Endothelial cell of umbilical vein (primary cell): ENCODE measurements around the gene OGG1. TPM values are rescaled to one million over a fixed set of nuclear protein-coding genes. Genes with fewer than 3 reads are reported as not detected.

ENCODE experiments used
- BruUV-seq: library from RNA; stranded (reverse); fragments of 400-500 nt; replicated peaks from 2 replicates; lab custom pipeline; 2021; lab: Mats Ljungman, UMichigan
- CTCF ChIA-PET: fragments of 300-600, 350-600 bp; sonication (Branson Sonifier 250); formaldehyde crosslinking; loops from one replicate; lab custom pipeline; 2021; ENCODE audit warnings: antibody characterized with exemption, inconsistent platforms; lab: Charles Lee
- POLR2A ChIA-PET: fragments of 300-600, 350-600 bp; sonication (Branson Sonifier 250); formaldehyde crosslinking; loops from one replicate; lab custom pipeline; 2021; ENCODE audit warnings: antibody characterized with exemption, inconsistent platforms; lab: Charles Lee
- DNase-seq: peaks from one replicate; pipeline ENCODE4 v3.0.0-alpha.2; 2011; ENCODE audit warnings: low read depth, low spot score
- FAIRE-seq: peaks from 2 replicates; lab custom pipeline; 2011; peaks lifted over from hg19 to GRCh38; lab: Jason Lieb, UNC
- H2AFZ ChIP-seq: 2 replicates; pipeline ENCODE4 v1.6.0; 2012; ENCODE audit warnings: low read depth, low read length, control low read depth, inconsistent platforms
- H3K27ac ChIP-seq: 2 replicates; pipeline ENCODE4 v1.5.1; 2011; ENCODE audit warnings: low read depth, mild to moderate bottlenecking, control low read depth, low read length, moderate library complexity; ENCODE audit not compliant: insufficient read depth
- H3K27me3 ChIP-seq, 2 experiments: 2 replicates each; pipeline versions ENCODE4 v1.6.0 to v1.6.1; 2011; ENCODE audit warnings: low read length in 2 of 2, mixed read lengths in 1 of 2; ENCODE audit not compliant: control insufficient read depth in 2 of 2, insufficient read depth in 2 of 2
- H3K36me3 ChIP-seq, 2 experiments: 2 replicates in 1 of 2; 3 replicates in 1 of 2; pipeline ENCODE4 v1.5.1; 2011; ENCODE audit warnings: low read length in 2 of 2, mild to moderate bottlenecking in 1 of 2, moderate library complexity in 1 of 2; ENCODE audit not compliant: control insufficient read depth in 2 of 2, insufficient read depth in 2 of 2; ENCODE audit errors: extremely low read depth in 1 of 2
- H3K4me1 ChIP-seq: 3 replicates; pipeline ENCODE4 v1.5.1; 2011; ENCODE audit warnings: mild to moderate bottlenecking, low read length; ENCODE audit not compliant: control insufficient read depth, insufficient read depth; ENCODE audit errors: extremely low read depth
- H3K4me2 ChIP-seq: 2 replicates; pipeline ENCODE4 v1.6.1; 2011; ENCODE audit warnings: low read length, control low read depth, mixed read lengths; ENCODE audit not compliant: insufficient read depth
- H3K4me3 ChIP-seq, 3 experiments: fragments of 200-600 bp in 1 of 3; sonication (generic), shearing (Covaris generic) in 1 of 3; replicated peaks in 1 of 3; 2 replicates each; pipeline ENCODE4 v1.5.1; 2011 to 2016; ENCODE audit warnings: control low read depth in 3 of 3, low read length in 3 of 3, mild to moderate bottlenecking in 2 of 3, inconsistent platforms in 1 of 3, low read depth in 1 of 3, moderate library complexity in 1 of 3; ENCODE audit not compliant: insufficient read depth in 1 of 3
- H3K79me2 ChIP-seq: 2 replicates; pipeline ENCODE4 v1.6.0; 2012; ENCODE audit warnings: low read length, inconsistent platforms; ENCODE audit not compliant: control insufficient read depth, insufficient read depth
- H3K9ac ChIP-seq: replicated peaks from 2 replicates; pipeline ENCODE3; 2011; ENCODE audit warnings: low read length, control low read depth; ENCODE audit not compliant: insufficient read depth; ENCODE audit errors: extremely low read depth
- H3K9me1 ChIP-seq: replicated peaks from 3 replicates; pipeline ENCODE4 v1.6.0; 2011; ENCODE audit warnings: mild to moderate bottlenecking, low read length; ENCODE audit not compliant: control insufficient read depth, insufficient read depth; ENCODE audit errors: extremely low read depth
- H3K9me3 ChIP-seq: replicated peaks from 2 replicates; pipeline ENCODE4 v1.5.1; 2012; ENCODE audit warnings: low read length, inconsistent platforms; ENCODE audit not compliant: control insufficient read depth, insufficient read depth
- H4K20me1 ChIP-seq: replicated peaks from 2 replicates; pipeline ENCODE3; 2011; ENCODE audit warnings: mild to moderate bottlenecking, low read length; ENCODE audit not compliant: control insufficient read depth, insufficient read depth; ENCODE audit errors: extremely low read depth
- CTCF ChIP-seq, 2 donors: IDR thresholded peaks; 1 replicate in 1 of 2; 2 replicates in 1 of 2; pipeline ENCODE4 v1.5.1; 2011; ENCODE audit warnings: low read length in 2 of 2, mild to moderate bottlenecking in 2 of 2, moderate library complexity in 2 of 2, control low read depth in 1 of 2, inconsistent platforms in 1 of 2, low read depth in 1 of 2; ENCODE audit not compliant: insufficient read depth in 1 of 2; ENCODE audit errors: extremely low read depth in 1 of 2
- EZH2 ChIP-seq: IDR thresholded peaks from 2 replicates; pipeline ENCODE4 v1.6.1; 2012; ENCODE audit warnings: borderline replicate concordance, low read depth, mild to moderate bottlenecking, moderate library complexity, low read length, inconsistent platforms; ENCODE audit not compliant: severe bottlenecking
- FOS ChIP-seq: IDR thresholded peaks from 2 replicates; pipeline ENCODE4 v1.6.1; 2011; ENCODE audit warnings: mild to moderate bottlenecking, low read length, moderate library complexity, borderline replicate concordance; ENCODE audit not compliant: insufficient read depth
- GATA2 ChIP-seq: IDR thresholded peaks from 2 replicates; pipeline ENCODE4 v1.7.0; 2011; ENCODE audit warnings: low read depth, mild to moderate bottlenecking, moderate library complexity, mixed read lengths, low read length; ENCODE audit not compliant: insufficient read length, insufficient read depth
- JUN ChIP-seq: IDR thresholded peaks from 2 replicates; pipeline ENCODE4 v1.6.1; 2011; ENCODE audit warnings: borderline replicate concordance, low read depth; ENCODE audit not compliant: insufficient read length, insufficient read depth
- MAX ChIP-seq: IDR thresholded peaks from 2 replicates; pipeline ENCODE4 v1.6.1; 2011; ENCODE audit not compliant: insufficient read depth, insufficient read length
- MYC ChIP-seq: IDR thresholded peaks from one replicate; pipeline ENCODE4 v1.6.1; 2011; ENCODE audit warnings: mild to moderate bottlenecking, low read depth, low read length
- POLR2A ChIP-seq: IDR thresholded peaks from 2 replicates; pipeline ENCODE4 v1.6.1; 2012; ENCODE audit warnings: low read depth, mild to moderate bottlenecking, control low read depth, low read length
- POLR2AphosphoS5 ChIP-seq: IDR thresholded peaks from 2 replicates; pipeline ENCODE4 v1.6.1; 2012; ENCODE audit warnings: low read depth, mild to moderate bottlenecking, control low read depth, low read length, moderate library complexity; ENCODE audit not compliant: insufficient read depth
- dilution Hi-C: fragments of 300-500 bp; cut with MboI; formaldehyde crosslinking; loops from one replicate; pipeline ENCODE4 v1.15.0; 2019; ENCODE audit warnings: low sequenced_read_pairs; ENCODE audit not compliant: extremely low pct_ligation_motif_present
- intact Hi-C: fragments of 100-400 bp; cut with micrococcal nuclease; formaldehyde crosslinking; loops from one replicate; pipeline ENCODE4 v1.10.0; 2022
- polyA plus RNA-seq, 4 experiments: library from polyadenylated mRNA; depleted of rRNA in 3 of 4; stranded (reverse) in 3 of 4; unstranded in 1 of 4; fragments of >200 nt; gene quantifications; 2 replicates each; pipeline versions ENCODE4 v1.2.1 to v1.2.3, GENCODE V29; 2011 to 2012; ENCODE audit warnings: missing spikeins in 1 of 4
- total RNA-seq: library from RNA; stranded (reverse); gene quantifications from 2 replicates; pipeline ENCODE4 v1.2.3, GENCODE V29; 2021

OGG1 gene
- total and polyA plus RNA-seq, 2 donors (not counting 3 experiments of a cell fraction or from before 2014, with no cell fraction given): 24.1 to 32.1 TPM

GRCh38 chr3:9806137-9806536 is 56.4 kb downstream of the OGG1 start:
- CTCF ChIA-PET: interaction anchor here (2.4 kb wide), 1 partner anchor 140 kb away, joined by 10 read pairs; no protein-coding TSS in a partner anchor

More at GRCh38 chr3:9806137-9806536, 56.4 kb downstream of the OGG1 start:
- FAIRE-seq (no peak), DNase-seq (no peak)
- dilution Hi-C loops: no loop called here
- no peak overlapping the region for H3K27ac ChIP-seq
- no peak overlapping the region for H2AFZ ChIP-seq
- BruUV-seq: no TSS peak
- H3K9ac ChIP-seq: no peak overlapping the region
- H3K4me2 ChIP-seq: no peak overlapping the region
- peaks cover 12% of the 10 kb centered on the region for H3K4me1 ChIP-seq
- no peaks in the 10 kb centered on the region for H3K79me2 ChIP-seq
- H3K27me3 ChIP-seq: no peaks in the 10 kb centered on the region
- H3K4me3 ChIP-seq: no peak overlapping the region
- intact Hi-C loops: loop anchor here (10.0 kb wide), 1 partner anchor 301 kb away; no protein-coding TSS in a partner anchor
- no peaks in the 10 kb centered on the region for H3K9me1 ChIP-seq
- peaks cover 26 to 43% of the 10 kb centered on the region in 2 experiments for H3K36me3 ChIP-seq
- H3K9me3 ChIP-seq: no peaks in the 10 kb centered on the region
- no peak for TF ChIP-seq POLR2A
- TF ChIP-seq EZH2: no peak
- no peak for TF ChIP-seq CTCF (IDR thresholded peaks at IDR 0.05; ENCODE audit: extremely low read depth in 1 of 2, insufficient read depth in 1 of 2, low read depth in 1 of 2, low read length in 2 of 2)
- no peak for TF ChIP-seq GATA2
- TF ChIP-seq MAX: no peak
- no peak for TF ChIP-seq POLR2AphosphoS5
- no peak for TF ChIP-seq MYC
- TF ChIP-seq FOS: no peak
- TF ChIP-seq JUN: no peak
- H4K20me1 ChIP-seq: no peaks in the 10 kb centered on the region
- POLR2A ChIA-PET: no interaction called here

Other genes with a start within 250 kb of the OGG1 start
- not detected in 2 replicates for gene LHFPL4, start 196.1 kb upstream of the OGG1 start, total RNA-seq
- not detected in 2 replicates for gene LHFPL4, start 196.1 kb upstream of the OGG1 start, polyA plus RNA-seq
- 36.4 and 38.0 TPM in 2 replicates for gene MTMR14, start 100.4 kb upstream of the OGG1 start, total RNA-seq
- 32.1 and 38.3 TPM in 2 replicates for gene MTMR14, start 100.4 kb upstream of the OGG1 start, polyA plus RNA-seq
- not detected in 2 replicates for gene CPNE9, start 46.1 kb upstream of the OGG1 start, total RNA-seq
- gene CPNE9, start 46.1 kb upstream of the OGG1 start, polyA plus RNA-seq: not detected in 2 replicates
- gene BRPF1, start 18.2 kb upstream of the OGG1 start, total RNA-seq: 23.2 and 26.2 TPM in 2 replicates
- 12.5 and 13.8 TPM in 2 replicates for gene BRPF1, start 18.2 kb upstream of the OGG1 start, polyA plus RNA-seq
- 23.5 and 25.7 TPM in 2 replicates for gene CAMK1, start 20.0 kb downstream of the OGG1 start, total RNA-seq
- gene CAMK1, start 20.0 kb downstream of the OGG1 start, polyA plus RNA-seq: 24.4 and 28.4 TPM in 2 replicates
- gene TADA3, start 42.5 kb downstream of the OGG1 start, total RNA-seq: 31.0 and 31.3 TPM in 2 replicates
- 27.8 and 29.6 TPM in 2 replicates for gene TADA3, start 42.5 kb downstream of the OGG1 start, polyA plus RNA-seq
- gene ARPC4, start 43.1 kb downstream of the OGG1 start, total RNA-seq: 197 TPM in 2 replicates
- 181 and 217 TPM in 2 replicates for gene ARPC4, start 43.1 kb downstream of the OGG1 start, polyA plus RNA-seq
- 41.8 and 43.5 TPM in 2 replicates for gene TTLL3, start 60.3 kb downstream of the OGG1 start, total RNA-seq
- 63.7 and 65.2 TPM in 2 replicates for gene TTLL3, start 60.3 kb downstream of the OGG1 start, polyA plus RNA-seq
- 34.8 and 38.9 TPM in 2 replicates for gene RPUSD3, start 94.1 kb downstream of the OGG1 start, total RNA-seq
- gene RPUSD3, start 94.1 kb downstream of the OGG1 start, polyA plus RNA-seq: 56.6 and 63.2 TPM in 2 replicates
- gene CIDEC, start 130.3 kb downstream of the OGG1 start, total RNA-seq: not detected in 2 replicates
- gene CIDEC, start 130.3 kb downstream of the OGG1 start, polyA plus RNA-seq: 0.14 TPM in 1 of 2 replicates, not detected in the other
- 29.6 and 31.4 TPM in 2 replicates for gene JAGN1, start 140.7 kb downstream of the OGG1 start, total RNA-seq
- 46.5 and 50.1 TPM in 2 replicates for gene JAGN1, start 140.7 kb downstream of the OGG1 start, polyA plus RNA-seq
- 1.2 and 1.5 TPM in 2 replicates for gene IL17RE, start 152.9 kb downstream of the OGG1 start, total RNA-seq
- gene IL17RE, start 152.9 kb downstream of the OGG1 start, polyA plus RNA-seq: 1.3 and 1.6 TPM in 2 replicates
- 16.7 and 19.9 TPM in 2 replicates for gene IL17RC, start 167.1 kb downstream of the OGG1 start, total RNA-seq
- gene IL17RC, start 167.1 kb downstream of the OGG1 start, polyA plus RNA-seq: 18.7 and 22.3 TPM in 2 replicates
- 21.6 and 27.3 TPM in 2 replicates for gene CRELD1, start 183.9 kb downstream of the OGG1 start, total RNA-seq
- gene CRELD1, start 183.9 kb downstream of the OGG1 start, polyA plus RNA-seq: 41.2 and 43.9 TPM in 2 replicates
- 1.5 and 2.5 TPM in 2 replicates for gene PRRT3, start 202.5 kb downstream of the OGG1 start, total RNA-seq
- gene PRRT3, start 202.5 kb downstream of the OGG1 start, polyA plus RNA-seq: 1.5 and 2.0 TPM in 2 replicates
- 63.7 and 69.9 TPM in 2 replicates for gene EMC3, start 236.9 kb downstream of the OGG1 start, total RNA-seq
- 124 and 129 TPM in 2 replicates for gene EMC3, start 236.9 kb downstream of the OGG1 start, polyA plus RNA-seq